Stimulated activated CD8-positive, alpha-beta memory T cell treated with anti-CD3 and anti-CD28 coated beads, Interleukin-2, amount 100 ng/mL, for 48 hours (primary cell): ENCODE data around the gene KIRREL3.

Experiments
- DNase-seq, 2 donors: peaks; one replicate each; pipeline ENCODE4 v3.0.0-alpha.2; 2020; ENCODE audit warnings: low read depth in 2 of 2

Gene KIRREL3

DNA sequence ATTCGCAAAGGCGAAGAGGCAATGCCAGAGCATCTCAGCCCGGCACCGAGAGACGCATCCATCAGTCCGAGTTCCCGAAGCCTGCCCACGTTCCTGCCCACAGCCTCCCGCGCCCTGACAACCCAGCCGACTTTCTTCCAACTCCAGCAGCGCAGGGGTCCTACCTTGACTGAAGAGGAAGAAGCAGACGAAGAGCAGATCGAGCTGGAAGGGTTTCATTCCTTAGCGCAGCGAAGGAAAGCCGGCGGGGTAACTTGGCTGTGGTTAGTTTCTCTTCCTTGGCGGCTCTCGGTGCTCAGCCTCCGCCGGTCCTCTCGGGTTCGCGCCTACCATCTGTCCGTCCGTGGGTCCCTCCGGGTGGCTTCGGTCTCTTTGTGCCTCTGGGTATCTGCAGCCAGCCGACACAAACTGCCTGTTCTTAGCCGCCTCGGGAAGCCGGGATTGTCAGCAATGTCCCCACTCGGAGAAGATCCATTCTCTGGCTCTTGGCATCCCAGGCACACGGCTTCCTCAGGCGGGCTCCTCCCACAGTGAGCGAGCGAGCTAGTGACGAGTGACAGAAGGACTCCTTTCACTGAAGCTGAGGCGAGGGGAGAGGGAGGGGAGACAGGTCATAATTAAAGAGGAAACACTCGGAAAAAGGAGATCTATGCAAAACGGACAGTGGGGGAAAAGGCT is at the start of gene KIRREL3:
Gene KIRREL3, minus strand, starts transcription at position 480 of the 678 bp plus-strand sequence.
- no peak for DNase-seq

GRCh38 chr11:127050186-127050585 is 49.6 kb upstream of the KIRREL3 start:
- DNase-seq, result no peak

GRCh38 chr11:127049486-127049885 is 48.9 kb upstream of the KIRREL3 start:
- no peak for DNase-seq

DNA sequence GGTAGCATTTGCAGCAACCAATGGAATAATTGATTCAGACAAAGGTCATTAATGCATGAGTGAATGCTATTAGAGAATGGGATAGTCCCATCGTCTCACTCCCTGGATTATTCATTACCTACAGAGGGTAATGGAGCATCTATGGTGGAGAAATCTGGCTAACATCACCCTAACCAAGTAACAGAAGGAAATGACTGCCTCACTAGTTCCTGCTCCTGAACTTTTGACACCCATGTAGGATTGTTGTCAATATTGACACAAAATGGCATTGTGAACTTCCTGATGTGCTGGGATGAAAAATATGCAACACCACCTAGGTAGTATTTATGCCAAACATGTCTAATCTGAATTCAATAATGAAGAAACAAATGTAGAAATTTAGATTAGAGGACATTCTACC is 44.0 kb upstream of the KIRREL3 start:
- no peak for DNase-seq

- DNase-seq, result no peak
Measured at GRCh38 chr11:127042445-127042844, 41.9 kb upstream of the KIRREL3 start.

GRCh38 chr11:127039591-127039990 is 39.0 kb upstream of the KIRREL3 start:
- DNase-seq, result no peak

- DNase-seq, result no peak
Measured at GRCh38 chr11:127037596-127037995, 37.0 kb upstream of the KIRREL3 start.

- no peak for DNase-seq
Measured at GRCh38 chr11:127037001-127037400, 36.4 kb upstream of the KIRREL3 start.

DNA sequence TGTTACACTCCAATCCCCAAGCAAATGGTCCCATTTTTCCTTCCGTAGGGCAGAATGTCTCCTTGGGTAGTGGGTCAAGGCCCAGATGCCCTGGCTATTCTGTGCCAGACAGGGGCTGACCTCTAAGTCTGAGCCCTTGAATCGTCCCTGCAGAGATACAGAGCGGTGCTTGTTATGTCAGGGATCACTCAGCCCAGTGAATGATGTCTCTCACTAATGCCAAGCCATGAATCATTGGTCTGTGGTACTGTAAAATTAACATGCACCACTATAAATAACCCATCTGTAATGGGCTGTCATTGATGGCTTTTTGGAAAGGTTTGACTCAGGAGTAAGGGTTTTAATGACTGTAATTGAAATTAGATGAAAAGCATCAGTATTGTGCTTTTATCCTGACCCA is 35.3 kb upstream of the KIRREL3 start:
- DNase-seq, result no peak

GRCh38 chr11:127034973-127035372 is 34.4 kb upstream of the KIRREL3 start:
- DNase-seq, result no peak

GRCh38 chr11:127028648-127029047 is 28.1 kb upstream of the KIRREL3 start:
- DNase-seq, result no peak

DNA sequence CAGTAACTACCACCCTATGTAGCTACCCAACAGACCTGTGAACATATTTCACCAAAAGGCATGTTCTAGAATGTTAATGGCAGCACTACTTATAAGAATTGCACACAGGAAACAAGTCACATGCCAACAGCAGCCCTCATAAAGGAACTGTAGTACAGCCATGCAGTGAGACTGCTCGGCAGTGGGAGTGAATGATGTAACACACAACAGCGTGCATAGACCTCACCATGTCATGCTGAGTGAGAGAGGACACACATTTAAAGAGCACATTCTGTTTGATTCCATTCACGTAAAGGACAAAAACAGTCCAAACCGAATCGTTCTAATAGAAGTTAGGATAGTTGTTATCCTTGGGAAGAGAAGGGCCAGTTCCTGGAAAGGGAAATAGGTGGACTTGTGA is 27.2 kb upstream of the KIRREL3 start:
- no peak for DNase-seq

DNA sequence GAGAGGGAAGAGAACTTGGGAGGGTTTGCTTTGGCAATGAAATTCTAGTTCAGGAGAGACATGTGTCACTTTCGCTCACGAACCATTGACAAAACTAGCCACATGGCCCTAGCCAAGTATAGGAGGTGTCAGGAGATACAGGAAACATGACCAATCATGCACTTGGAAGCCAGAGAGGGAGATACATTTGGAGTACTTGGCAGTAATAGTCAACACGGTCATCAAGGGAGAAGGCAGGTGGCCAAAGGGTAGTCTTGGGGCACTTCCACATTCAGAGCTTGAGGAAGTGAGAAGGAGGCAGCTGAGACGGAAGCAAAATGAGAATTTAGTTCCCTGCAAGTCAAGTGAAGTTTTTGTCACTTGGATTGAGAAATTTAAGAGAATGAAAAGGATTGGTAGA is 26.4 kb upstream of the KIRREL3 start:
- DNase-seq, result no peak

DNA sequence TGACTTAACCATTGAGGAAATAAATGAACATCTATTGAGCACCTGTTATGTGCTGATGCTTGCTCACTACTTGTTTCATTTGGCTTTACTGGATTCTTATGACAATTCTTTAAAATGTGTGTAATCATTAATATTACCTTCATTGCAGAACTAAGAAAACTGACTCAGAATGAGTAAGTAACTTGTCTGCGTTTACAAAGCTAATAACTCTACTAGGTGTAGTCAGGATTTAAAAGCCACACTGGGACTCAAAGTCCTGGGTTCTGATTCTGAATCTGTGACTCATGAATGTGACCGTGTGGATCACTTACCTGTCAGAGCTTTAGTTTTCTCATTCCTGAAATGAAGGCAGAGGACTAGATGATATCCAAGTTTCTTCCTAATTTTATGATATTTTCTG is 23.4 kb upstream of the KIRREL3 start:
- DNase-seq, result no peak

GRCh38 chr11:127018683-127019279 is 18.2 kb upstream of the KIRREL3 start:
- no peak for DNase-seq

DNA sequence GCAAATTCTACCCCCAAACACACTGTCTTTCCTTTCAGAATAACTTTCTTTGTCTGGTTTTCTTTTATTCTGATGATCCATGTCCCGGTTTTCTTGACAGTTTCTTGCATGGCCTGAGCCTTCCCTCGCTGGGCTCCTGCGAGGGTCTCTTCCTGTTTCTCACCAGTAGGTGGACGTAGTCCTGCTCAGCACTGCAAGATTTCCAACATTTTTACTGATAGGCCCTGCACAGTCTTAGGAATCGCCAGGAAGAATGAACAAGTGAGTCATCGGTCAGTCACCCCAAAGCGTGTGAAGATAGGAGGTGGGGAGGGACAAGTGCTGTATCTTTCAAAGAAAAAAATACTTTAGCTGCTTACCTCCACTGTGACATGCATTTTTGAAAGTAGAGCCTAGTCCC is 16.9 kb upstream of the KIRREL3 start:
- no peak for DNase-seq

- no peak for DNase-seq
Measured at GRCh38 chr11:127013550-127013949, 13.0 kb upstream of the KIRREL3 start.

DNA sequence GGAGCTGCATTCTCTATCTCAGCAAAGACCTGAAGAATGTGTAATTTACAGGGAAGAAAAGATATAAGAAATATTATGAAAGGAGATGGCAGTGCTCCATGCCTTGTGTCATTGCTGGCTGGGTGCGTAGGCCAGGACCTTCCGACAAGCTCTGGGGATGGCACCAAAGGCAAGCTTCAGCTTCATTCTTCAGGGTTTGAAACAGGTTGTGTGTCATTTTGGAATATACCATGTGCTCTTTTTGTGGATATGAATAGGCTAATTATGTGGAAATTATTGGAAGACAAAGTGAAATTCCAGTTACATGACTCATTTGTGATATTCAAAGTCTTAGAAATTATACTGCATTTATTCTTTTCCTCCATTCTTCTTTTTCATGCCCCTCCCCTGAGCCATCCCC is 5.7 kb upstream of the KIRREL3 start:
- DNase-seq, result no peak

DNA sequence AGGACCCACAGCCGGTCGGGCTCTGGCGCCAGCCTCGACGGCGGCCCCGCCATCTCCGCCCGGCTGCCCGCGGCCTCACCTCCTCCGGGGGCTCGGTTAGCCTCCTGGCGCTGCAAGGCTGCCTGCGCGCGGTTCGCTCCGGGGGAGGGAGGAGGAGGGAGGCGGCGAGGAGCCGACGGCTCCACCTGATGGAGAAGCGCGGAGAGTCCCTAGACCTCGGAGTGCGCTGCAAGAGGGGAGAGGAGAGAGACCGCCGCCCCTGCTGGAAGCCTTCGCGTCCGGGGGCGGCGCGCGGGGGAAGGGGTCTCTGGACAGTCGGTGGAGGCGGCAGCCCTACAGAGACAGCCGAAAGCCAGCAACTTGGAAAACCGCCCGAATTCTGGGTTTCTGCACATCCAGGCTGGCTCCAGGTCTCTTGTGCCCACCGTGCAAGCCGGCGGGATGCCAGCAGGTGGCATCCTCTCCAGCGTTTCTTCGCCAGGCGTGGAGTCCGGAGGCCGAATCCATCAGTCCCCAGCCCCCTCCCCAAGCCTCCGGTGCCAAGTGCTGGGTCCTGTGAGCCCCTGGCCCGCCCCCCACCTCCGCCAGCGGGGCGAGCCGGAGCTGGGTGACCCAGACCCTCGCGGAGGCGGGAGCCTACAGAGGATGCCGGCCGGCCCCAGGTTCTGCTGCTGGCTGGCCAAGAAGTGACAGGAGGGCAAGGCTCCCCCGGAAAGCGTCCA is 2.9 kb upstream of the KIRREL3 start:
- no peak for DNase-seq

GRCh38 chr11:127002669-127003259 is 2.2 kb upstream of the KIRREL3 start:
- DNase-seq, result no peak

- DNase-seq, result no peak
Measured at GRCh38 chr11:127000981-127001380, 411 bp upstream of the KIRREL3 start.

DNA sequence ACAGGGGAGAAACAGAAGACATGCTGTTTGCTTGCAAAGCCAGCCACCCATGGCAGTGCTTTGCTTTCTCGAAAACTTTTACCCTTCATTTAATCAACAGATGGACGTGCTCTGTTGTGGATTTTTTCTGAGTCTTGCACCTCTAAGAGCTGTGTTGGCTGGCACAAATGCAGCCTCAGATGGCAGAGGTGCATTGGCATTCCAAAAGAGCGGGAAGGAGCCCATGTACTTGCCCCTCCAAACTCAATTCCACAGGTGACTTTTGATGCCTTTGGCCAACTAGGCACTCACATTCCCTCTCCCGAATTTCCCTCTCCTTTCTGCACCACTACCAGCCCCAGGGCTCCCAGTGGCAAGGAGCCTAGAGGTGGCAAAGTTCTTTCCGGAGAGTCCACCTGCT is 1.2 kb downstream of the KIRREL3 start:
- DNase-seq, result no peak

GRCh38 chr11:126997641-126998040 is 2.9 kb downstream of the KIRREL3 start:
- no peak for DNase-seq
